HEK293T (cell line): ENCODE measurements around the gene GARNL3.

Experiments used
- CTCF ChIA-PET: fragments of 350-600 bp; formaldehyde crosslinking; extraction: SDS; loops from one replicate; lab custom pipeline; 2021; ENCODE audit warnings: antibody characterized with exemption, inconsistent platforms; lab: Yijun Ruan, JAX
- POLR2A ChIA-PET: fragments of 350-600 bp; formaldehyde crosslinking; extraction: SDS; loops from one replicate; lab custom pipeline; 2020; ENCODE audit warnings: antibody characterized with exemption, inconsistent platforms; lab: Yijun Ruan, JAX
- DNase-seq: peaks from one replicate; pipeline ENCODE4 v3.0.0; 2012; ENCODE audit warnings: mixed read lengths; ENCODE audit errors: extremely low spot score
- ARNT ChIP-seq: fragments of 450-650 bp; IDR thresholded peaks from 2 replicates; pipeline ENCODE4 v1.6.1; 2017; ENCODE audit warnings: mild to moderate bottlenecking
- BHLHE40 ChIP-seq: fragments of 450-650 bp; IDR thresholded peaks from 2 replicates; pipeline ENCODE4 v1.6.1; 2016; ENCODE audit warnings: mild to moderate bottlenecking, moderate library complexity, borderline replicate concordance
- CTBP1 ChIP-seq: fragments of 450-650 bp; IDR thresholded peaks from 2 replicates; pipeline ENCODE4 v1.6.1; 2016; ENCODE audit warnings: borderline replicate concordance
- ELF4 ChIP-seq: fragments of 450-650 bp; IDR thresholded peaks from 2 replicates; pipeline ENCODE4 v1.6.1; 2017; ENCODE audit warnings: antibody characterized with exemption
- FOXA1 ChIP-seq: fragments of 450-650 bp; IDR thresholded peaks from 2 replicates; pipeline ENCODE4 v1.6.1; 2016; ENCODE audit warnings: mild to moderate bottlenecking
- FOXK2 ChIP-seq: fragments of 450-650 bp; IDR thresholded peaks from 2 replicates; pipeline ENCODE4 v1.6.1; 2016; ENCODE audit warnings: mild to moderate bottlenecking
- FOXM1 ChIP-seq: fragments of 450-650 bp; IDR thresholded peaks from 2 replicates; pipeline ENCODE4 v1.6.1; 2017; ENCODE audit warnings: mild to moderate bottlenecking, borderline replicate concordance
- HDGF ChIP-seq: fragments of 450-650 bp; IDR thresholded peaks from 2 replicates; pipeline ENCODE4 v1.6.1; 2017; ENCODE audit warnings: antibody characterized with exemption, borderline replicate concordance
- L3MBTL2 ChIP-seq: fragments of 450-650 bp; conservative IDR thresholded peaks from 2 replicates; pipeline ENCODE4 v1.6.1; 2016; ENCODE audit warnings: mild to moderate bottlenecking
- LEF1 ChIP-seq: fragments of 450-650 bp; IDR thresholded peaks from 2 replicates; pipeline ENCODE4 v1.6.1; 2017; ENCODE audit warnings: mild to moderate bottlenecking, borderline replicate concordance
- NFRKB ChIP-seq: fragments of 450-650 bp; IDR thresholded peaks from 2 replicates; pipeline ENCODE4 v1.6.1; 2016; ENCODE audit warnings: mild to moderate bottlenecking, moderate library complexity
- SP1 ChIP-seq: fragments of 450-650 bp; IDR thresholded peaks from 2 replicates; pipeline ENCODE4 v1.6.1; 2017
- SUZ12 ChIP-seq: fragments of 450-650 bp; IDR thresholded peaks from 2 replicates; pipeline ENCODE4 v1.6.1; 2016; ENCODE audit warnings: mild to moderate bottlenecking
- TARDBP ChIP-seq: fragments of 450-650 bp; IDR thresholded peaks from 2 replicates; pipeline ENCODE4 v1.6.1; 2016
- ZNF384 ChIP-seq: fragments of 450-650 bp; IDR thresholded peaks from 2 replicates; pipeline ENCODE4 v1.6.1; 2016
- TF ChIP-seq, protein P1 (sequence below): fragments of 450-650 bp; IDR thresholded peaks from 2 replicates; pipeline ENCODE4 v1.6.1; 2016

Gene GARNL3

DNA sequence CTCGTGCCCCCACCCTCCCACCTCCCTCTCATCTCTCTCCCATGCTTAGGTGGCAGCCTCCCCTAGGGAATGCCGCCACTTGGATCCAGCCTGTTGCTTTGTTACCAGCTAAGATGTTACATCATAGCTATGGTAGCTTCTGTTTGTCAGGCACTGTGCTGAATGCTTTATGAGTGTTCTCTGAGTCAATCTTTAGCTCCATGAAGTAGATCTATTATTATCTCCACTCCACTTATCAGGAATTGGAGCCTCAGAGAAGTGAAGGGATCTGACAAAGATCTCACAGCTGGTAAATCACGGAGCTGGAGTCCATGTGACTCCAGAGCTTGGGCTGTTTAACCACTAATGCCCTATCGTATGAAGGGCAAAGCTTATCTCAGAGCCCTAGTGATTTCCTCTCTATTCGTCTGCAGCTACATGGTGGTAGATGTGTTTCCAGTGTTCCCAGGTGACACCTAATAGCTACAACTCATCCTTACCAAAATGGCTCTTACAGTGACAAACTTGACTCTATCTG, 54.1 kb downstream of the GARNL3 start:
- POLR2A ChIA-PET, result interaction anchor here (0.7 to 1.2 kb wide), 3 partner anchors 10 to 78 kb away, joined by 3 to 4 read pairs (median 3); partner anchors contain the start of gene SLC2A8
- CTCF ChIA-PET, result interaction anchor here (0.9 to 1.2 kb wide), 2 partner anchors 10 to 103 kb away, joined by 3 to 4 read pairs; no protein-coding TSS in a partner anchor
- DNase-seq, result no peak
- TF ChIP-seq FOXM1, result no peak

DNA sequence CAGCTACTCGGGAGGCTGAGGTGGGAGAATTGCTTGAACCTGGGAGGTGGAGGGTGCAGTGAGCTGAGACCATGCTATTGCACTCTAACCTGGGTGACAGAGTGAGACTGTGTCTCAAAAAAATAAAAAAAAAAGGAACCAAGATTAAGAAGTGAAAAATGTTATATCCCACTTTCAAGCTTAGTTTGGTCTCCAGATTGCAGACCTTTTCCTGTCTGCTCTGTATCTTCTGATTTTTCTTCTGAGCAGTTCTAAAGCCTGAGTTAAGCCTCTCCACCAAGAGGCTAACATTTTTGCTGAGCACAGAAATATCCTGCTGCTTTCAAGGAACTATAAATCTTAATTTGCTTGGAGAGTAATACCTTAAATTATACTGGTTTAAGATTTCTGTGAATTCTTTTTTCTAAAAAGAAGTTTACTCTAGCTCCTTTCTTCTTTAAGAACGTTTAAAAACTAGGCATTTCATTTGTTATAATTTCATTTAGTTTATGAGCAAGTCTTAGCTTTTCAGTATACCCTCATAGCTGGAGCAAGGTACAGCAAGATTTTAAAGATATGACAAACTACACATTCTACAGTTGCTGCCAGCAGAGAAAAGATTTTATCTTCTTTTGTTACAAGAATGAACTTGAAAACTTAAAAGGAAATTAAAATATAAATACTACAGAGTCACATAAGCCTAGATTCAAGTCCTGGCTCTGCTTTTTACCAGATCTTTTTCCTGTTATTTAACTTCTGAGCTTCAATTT, 55.0 kb downstream of the GARNL3 start:
- POLR2A ChIA-PET, result interaction anchor here (0.8 kb wide), 1 partner anchor 11 kb away, joined by 3 read pairs; no protein-coding TSS in a partner anchor
- DNase-seq, result no peak
- no peak for TF ChIP-seq SUZ12
- TF ChIP-seq, protein P1, sequence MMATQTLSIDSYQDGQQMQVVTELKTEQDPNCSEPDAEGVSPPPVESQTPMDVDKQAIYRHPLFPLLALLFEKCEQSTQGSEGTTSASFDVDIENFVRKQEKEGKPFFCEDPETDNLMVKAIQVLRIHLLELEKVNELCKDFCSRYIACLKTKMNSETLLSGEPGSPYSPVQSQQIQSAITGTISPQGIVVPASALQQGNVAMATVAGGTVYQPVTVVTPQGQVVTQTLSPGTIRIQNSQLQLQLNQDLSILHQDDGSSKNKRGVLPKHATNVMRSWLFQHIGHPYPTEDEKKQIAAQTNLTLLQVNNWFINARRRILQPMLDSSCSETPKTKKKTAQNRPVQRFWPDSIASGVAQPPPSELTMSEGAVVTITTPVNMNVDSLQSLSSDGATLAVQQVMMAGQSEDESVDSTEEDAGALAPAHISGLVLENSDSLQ, result no peak
- CTCF ChIA-PET, result interaction anchor here (0.9 to 1.2 kb wide), 3 partner anchors 8 to 104 kb away, joined by 3 to 5 read pairs (median 4); no protein-coding TSS in a partner anchor

DNA sequence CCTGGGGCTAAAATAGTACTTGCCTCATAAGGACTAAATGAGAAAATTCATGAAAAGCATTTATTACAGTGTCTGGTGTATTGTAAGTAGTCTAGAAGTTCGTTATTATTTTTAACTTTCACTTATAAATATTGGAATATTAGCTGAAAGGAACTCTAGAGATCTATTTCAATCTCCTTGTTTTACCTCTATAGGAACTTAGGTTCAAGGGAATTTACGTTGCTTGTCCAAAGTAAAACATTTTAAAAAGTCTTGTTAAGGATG, 55.5 kb downstream of the GARNL3 start:
- TF ChIP-seq, protein P1, result no peak
- TF ChIP-seq CTBP1 (no peak), ZNF384 (no peak), L3MBTL2 (no peak), TARDBP (no peak), FOXK2 (no peak), HDGF (no peak), ELF4 (no peak), LEF1 (no peak), FOXA1 (no peak), SUZ12 (no peak)
- CTCF ChIA-PET, result interaction anchor here (1.1 to 1.2 kb wide), 2 partner anchors 8 to 9 kb away, joined by 4 to 5 read pairs; no protein-coding TSS in a partner anchor
- no peak for DNase-seq
- POLR2A ChIA-PET, result no interaction called here

DNA sequence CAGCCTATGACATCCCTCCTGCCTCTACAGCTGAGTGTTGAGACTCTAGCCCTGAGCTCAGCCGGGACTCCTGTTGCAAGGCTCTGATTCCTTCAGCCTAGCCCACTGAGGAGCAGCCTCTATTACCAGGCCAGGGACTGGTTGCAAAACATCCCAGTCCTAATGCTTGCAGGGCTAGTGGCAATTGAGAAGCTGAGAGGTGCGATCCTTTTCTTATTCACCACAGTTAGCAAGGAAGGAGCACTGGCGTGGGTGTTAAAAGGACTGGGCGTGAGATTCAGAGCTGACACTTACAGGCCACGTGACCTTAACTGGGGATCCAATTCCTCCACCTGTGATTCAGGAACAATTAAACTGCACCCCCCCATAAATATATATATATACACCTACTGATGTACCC, 58.8 kb downstream of the GARNL3 start:
- TF ChIP-seq BHLHE40 (no peak), SP1 (no peak), CTBP1 (no peak), ZNF384 (no peak), FOXM1 (no peak), ARNT (no peak)
- DNase-seq, result no peak
- POLR2A ChIA-PET, result no interaction called here
- CTCF ChIA-PET, result interaction anchor here (0.6 kb wide), 1 partner anchor 161 kb away, joined by 3 read pairs; no protein-coding TSS in a partner anchor

DNA sequence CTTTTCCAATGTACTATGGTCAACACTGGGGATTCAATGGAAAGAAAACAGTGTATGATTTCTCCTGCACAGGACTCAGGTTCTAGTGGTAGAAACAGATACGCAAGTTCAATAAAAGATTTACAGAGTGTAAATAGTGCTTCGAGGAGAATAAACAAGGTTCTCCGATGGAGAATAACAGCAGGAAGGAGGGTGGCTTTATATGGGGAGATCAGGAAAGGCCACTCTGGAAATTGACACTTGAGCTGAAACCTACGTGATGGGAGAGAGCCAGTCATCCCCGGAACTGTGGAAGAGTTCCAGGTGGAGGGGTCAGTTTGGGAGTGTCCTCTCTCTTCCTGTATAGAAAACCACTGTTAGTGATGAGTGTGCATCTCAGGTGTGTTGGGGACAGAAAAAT, 65.9 kb downstream of the GARNL3 start:
- ChIA-PET POLR2A (no interaction called here), CTCF (no interaction called here)
- TF ChIP-seq FOXK2 (no peak), FOXM1 (no peak), FOXA1 (no peak), ARNT (no peak), LEF1 (no peak), CTBP1 (no peak), HDGF (no peak), NFRKB (no peak), SP1 (no peak), SUZ12 (no peak), L3MBTL2 (no peak), TARDBP (no peak), ZNF384 (no peak), BHLHE40 (no peak), ELF4 (no peak)
- TF ChIP-seq, protein P1, result no peak
- no peak for DNase-seq

DNA sequence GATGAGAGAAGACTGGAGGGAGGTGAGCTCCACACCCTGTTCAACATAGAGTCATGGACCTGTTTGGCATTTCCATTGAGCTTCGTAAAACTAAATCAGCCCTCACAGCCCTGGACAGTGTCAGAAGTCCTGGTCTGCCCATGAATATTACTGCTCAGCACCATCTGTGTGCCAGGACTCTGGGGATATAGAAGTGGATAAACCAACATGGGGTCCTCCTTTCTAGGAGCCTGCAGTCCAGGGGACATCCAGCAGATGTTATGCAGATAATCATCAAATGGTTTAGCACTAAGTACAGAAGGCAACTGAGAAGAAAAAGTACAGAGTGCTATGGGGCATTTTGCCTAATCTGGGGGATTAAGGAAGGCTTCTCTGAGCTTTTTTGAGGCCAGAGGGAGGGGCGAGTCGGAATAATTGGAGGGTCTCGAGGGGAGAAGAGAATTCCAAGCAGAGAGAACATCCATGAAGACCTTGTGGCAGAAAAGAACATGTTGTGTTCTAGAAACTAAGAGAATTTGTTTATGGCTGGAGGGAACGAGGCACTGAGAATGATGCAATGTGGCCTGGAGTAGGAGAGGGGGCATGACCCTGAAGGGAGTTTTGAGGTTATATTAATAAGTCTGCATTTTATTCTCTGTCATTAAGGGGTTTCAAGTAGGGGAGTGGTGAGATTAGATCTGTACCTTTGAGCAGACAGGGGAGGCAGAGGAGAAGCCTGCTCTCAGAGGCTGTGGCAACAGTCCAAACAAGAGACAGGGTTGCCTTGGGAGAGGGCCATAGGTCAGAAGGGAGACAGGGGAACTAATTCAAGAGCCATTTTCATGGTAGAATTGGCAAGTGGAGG, 68.9 kb downstream of the GARNL3 start:
- CTCF ChIA-PET, result no interaction called here
- POLR2A ChIA-PET, result no interaction called here
- no peak for TF ChIP-seq ZNF384
- TF ChIP-seq SP1, result no peak
- TF ChIP-seq SUZ12, result no peak
- no peak for TF ChIP-seq FOXM1
- TF ChIP-seq LEF1, result no peak
- no peak for TF ChIP-seq HDGF
- TF ChIP-seq ELF4, result no peak
- no peak for TF ChIP-seq L3MBTL2
- TF ChIP-seq FOXK2, result no peak
- TF ChIP-seq, protein P1, result no peak
- no peak for TF ChIP-seq BHLHE40
- TF ChIP-seq NFRKB, result no peak
- TF ChIP-seq CTBP1, result no peak
- no peak for TF ChIP-seq ARNT
- TF ChIP-seq TARDBP, result no peak
- TF ChIP-seq FOXA1, result no peak
- no peak for DNase-seq
